ENCODE measurements around the gene MAB21L1. TPM values are rescaled to one million over a fixed set of nuclear protein-coding genes. Genes with fewer than 3 reads are reported as not detected.

Gene MAB21L1
- total RNA-seq, 2 donors from 2014 or later = 0.52 TPM; not detected in 1

- DNase-seq (no peak), ATAC-seq (no peak)
- no peaks in the 10 kb centered on the region for H3K36me3 ChIP-seq (replicated peaks in 1 of 2; ENCODE audit: insufficient read depth in 1 of 2, low read depth in 2 of 2)
- intact Hi-C loops (cut with DNase I) = no loop called here
- no peaks in the 10 kb centered on the region for H3K27me3 ChIP-seq
- no peaks in the 10 kb centered on the region for H3K9me3 ChIP-seq
- no peak overlapping the region for H3K4me3 ChIP-seq
- no peak overlapping the region for H3K27ac ChIP-seq
- TF ChIP-seq CTCF (IDR thresholded peaks at IDR 0.05) (no peak), POLR2A (IDR thresholded peaks at IDR 0.05) (no peak)
- WGBS, 2 donors = 48 to 58% methylated on average over 1 of the region's 1 CpG
- no peaks in the 10 kb centered on the region for H3K4me1 ChIP-seq
These were observed 21.5 kb downstream of the MAB21L1 start for GRCh38 chr13:35455022-35455421.

- DNase-seq = no peak
- 94 to 96% methylated on average over 2 of the region's 2 CpGs for WGBS, 2 donors
These were observed 26.7 kb downstream of the MAB21L1 start for GRCh38 chr13:35449821-35450220.

GRCh38 chr13:35448465-35448864 lies 28.0 kb downstream of the MAB21L1 start:
- no peak for ATAC-seq
- intact Hi-C loops (cut with DNase I) = no loop called here
- WGBS, 2 donors = 84 to 95% methylated on average over 1 of the region's 1 CpG

More at GRCh38 chr13:35449821-35450220, 26.7 kb downstream of the MAB21L1 start:
- no peaks in the 10 kb centered on the region for H3K4me1 ChIP-seq
- no peak for ATAC-seq
- no peaks in the 10 kb centered on the region for H3K9me3 ChIP-seq
- intact Hi-C loops (cut with DNase I) = no loop called here
- TF ChIP-seq POLR2A (IDR thresholded peaks at IDR 0.05) = no peak
- TF ChIP-seq CTCF (IDR thresholded peaks at IDR 0.05) = no peak
- H3K36me3 ChIP-seq (replicated peaks in 1 of 2; ENCODE audit: insufficient read depth in 1 of 2, low read depth in 2 of 2) = no peaks in the 10 kb centered on the region
- H3K27ac ChIP-seq = no peak overlapping the region
- H3K27me3 ChIP-seq = no peaks in the 10 kb centered on the region
- no peak overlapping the region for H3K4me3 ChIP-seq

More at GRCh38 chr13:35448465-35448864, 28.0 kb downstream of the MAB21L1 start:
- DNase-seq = no peak
- no peaks in the 10 kb centered on the region for H3K9me3 ChIP-seq
- H3K4me1 ChIP-seq = no peaks in the 10 kb centered on the region
- H3K4me3 ChIP-seq = no peak overlapping the region
- no peaks in the 10 kb centered on the region for H3K27me3 ChIP-seq
- TF ChIP-seq CTCF (IDR thresholded peaks at IDR 0.05) (no peak), POLR2A (IDR thresholded peaks at IDR 0.05) (no peak)
- no peak overlapping the region for H3K27ac ChIP-seq
- no peaks in the 10 kb centered on the region for H3K36me3 ChIP-seq (replicated peaks in 1 of 2; ENCODE audit: insufficient read depth in 1 of 2, low read depth in 2 of 2)

Measured in body of pancreas (tissue), 4 donors.